Uterus (tissue), 2 donors: ENCODE results near the gene JPH4.

Experiments
- CTCF ChIP-seq, 4 experiments: fragments of 200-600 bp in 2 of 4; fragments of 450-650 bp in 2 of 4; sonication (generic) in 2 of 4; IDR thresholded peaks; one replicate each; pipeline ENCODE4 v1.5.1; 2016 to 2019; ENCODE audit warnings: antibody characterized with exemption in 4 of 4, mild to moderate bottlenecking in 2 of 4, moderate library complexity in 1 of 4
- POLR2A ChIP-seq, 2 donors: fragments of 450-650 bp; IDR thresholded peaks; one replicate each; pipeline ENCODE4 v1.6.1; 2016; ENCODE audit warnings: antibody characterized with exemption in 2 of 2, mild to moderate bottlenecking in 1 of 2, moderate library complexity in 1 of 2

DNA sequence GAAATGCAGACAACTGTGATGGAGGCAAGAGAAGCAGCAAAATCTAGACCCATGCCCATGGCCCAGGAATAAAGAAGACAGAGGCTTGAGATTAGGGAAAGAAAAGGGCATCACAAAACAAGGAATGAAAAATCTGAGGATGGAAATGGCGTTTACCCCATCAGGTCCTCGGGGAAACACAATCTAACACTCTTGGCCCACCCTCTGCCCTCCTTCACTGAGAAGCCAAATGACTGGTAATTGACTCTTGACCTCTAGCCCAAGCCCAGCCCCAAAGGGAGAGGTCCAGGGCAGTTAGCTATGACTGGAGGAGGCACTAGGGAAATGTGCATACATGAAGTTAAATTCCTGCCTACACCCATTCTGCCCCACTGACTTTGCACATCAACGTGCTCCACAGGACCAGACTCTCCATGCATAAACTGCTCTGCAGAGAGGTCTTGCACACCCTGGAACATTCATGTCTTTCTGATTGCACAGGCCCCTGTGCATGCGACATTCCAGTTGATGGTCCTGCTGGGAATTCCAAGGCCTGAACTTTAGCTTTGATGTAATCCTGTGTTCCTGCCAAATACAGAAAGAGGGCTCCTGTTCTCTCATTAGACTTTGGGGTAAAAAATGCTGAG, 32.7 kb downstream of the JPH4 start:
- TF ChIP-seq CTCF (IDR thresholded peaks at IDR 0.05) = no peak
- no peak for TF ChIP-seq POLR2A (IDR thresholded peaks at IDR 0.05)
